Left renal pelvis (tissue), 4 donors: ENCODE data around the gene ALX1. TPM values are rescaled to one million over a fixed set of nuclear protein-coding genes. Genes with fewer than 3 reads are reported as not detected.

Source experiments
- DNase-seq, 4 donors: peaks; one replicate each; pipeline ENCODE4 v3.0.0-alpha.2; 2013; ENCODE audit warnings: low read depth in 4 of 4, low spot score in 3 of 4
- polyA plus RNA-seq, 4 donors: library from polyadenylated mRNA; unstranded; fragments of 120-200 nt; gene quantifications; one replicate each; pipeline ENCODE4 v1.2.1, GENCODE V29; 2013; ENCODE audit not compliant: insufficient read length in 4 of 4

Gene ALX1
- 10 to 100 TPM; 25.4 to 59.2 (median 25.6) TPM for polyA plus RNA-seq

- peak in 3 of 4 donors; percentile 61 to 70 (median 65) for DNase-seq
Measured at GRCh38 chr12:85280165-85280983, at the start of gene ALX1. Gene ALX1 (plus strand): TSS chr12:85280220. CDS start chr12:85280262, 42 bp downstream.

GRCh38 chr12:85237327-85237726 is 42.7 kb upstream of the ALX1 start:
- DNase-seq: no peak

- no peak for DNase-seq
Measured at GRCh38 chr12:85244561-85244960, 35.5 kb upstream of the ALX1 start.

GRCh38 chr12:85253853-85254252 is 26.2 kb upstream of the ALX1 start:
- no peak for DNase-seq

- DNase-seq: no peak
Measured at GRCh38 chr12:85257671-85258070, 22.3 kb upstream of the ALX1 start.

GRCh38 chr12:85260447-85260846 is 19.6 kb upstream of the ALX1 start:
- DNase-seq: no peak

- no peak for DNase-seq
Measured at GRCh38 chr12:85260896-85261295, 19.1 kb upstream of the ALX1 start.

GRCh38 chr12:85266356-85266755 is 13.7 kb upstream of the ALX1 start:
- DNase-seq: no peak

- no peak for DNase-seq
Measured at GRCh38 chr12:85273381-85274314, 6.4 kb upstream of the ALX1 start.

- DNase-seq: no peak
Measured at GRCh38 chr12:85274315-85274651, 5.7 kb upstream of the ALX1 start.

GRCh38 chr12:85275374-85275773 is 4.6 kb upstream of the ALX1 start:
- no peak for DNase-seq

- no peak for DNase-seq
Measured at GRCh38 chr12:85277191-85277590, 2.8 kb upstream of the ALX1 start.

GRCh38 chr12:85277900-85278597 is 2.0 kb upstream of the ALX1 start:
- DNase-seq: no peak

GRCh38 chr12:85278598-85279448 is 1.2 kb upstream of the ALX1 start:
- DNase-seq: no peak

GRCh38 chr12:85279449-85280164 is 413 bp upstream of the ALX1 start:
- DNase-seq: peak in 1 of 4 donors; percentile 58

- DNase-seq: no peak
Measured at GRCh38 chr12:85280984-85281630, 1.1 kb downstream of the ALX1 start.

- DNase-seq: no peak
Measured at GRCh38 chr12:85281636-85282312, 1.8 kb downstream of the ALX1 start.

- DNase-seq: no peak
Measured at GRCh38 chr12:85283560-85283959, 3.5 kb downstream of the ALX1 start.
